Heart left ventricle (tissue), 13 donors: ENCODE measurements around the gene PAM16.

Experiments
- POLR2A ChIP-seq, 2 donors: fragments of 450-650 bp; IDR thresholded peaks; one replicate each; pipeline ENCODE4 v1.6.1; 2017; ENCODE audit warnings: antibody characterized with exemption in 2 of 2, mild to moderate bottlenecking in 2 of 2, moderate library complexity in 2 of 2
- TF ChIP-seq, protein P1 (sequence below), 12 donors: fragments of 200-600 bp; sonication (generic) in 4 of 12; IDR thresholded peaks; one replicate each; pipeline versions ENCODE4 v1.5.0 to v1.8.0; 2018 to 2022; ENCODE audit warnings: antibody characterized with exemption in 12 of 12, mild to moderate bottlenecking in 5 of 12
- donor health status: ischemic (EF 13 %, LVEDD 7.1; RV severe dilation, severe dysfunction).
- donor health status: DM: no; HTN: yes; CAD: no.
- donor health status: DM: no; HTN: no; CAD: no.
- donor health status: ischemic (EF 25% LVEDD 6.9; RV normal size, moderate dysfunction).
- donor health status: ischemic (EF 25% LVEDD 5.7; RV mildly dilated, moderate dysfunction).
- donor health status: ischemic (EF 35%, LVEDD 5.7; RV mildly dilated, moderate dysfunction).
- donor health status: nonischemic (EF 11% LVEDD 7.7; RV severe dilation, severe dysfunction).
- donor health status: DM: yes; HTN: yes; CAD: no.
- donor health status: PGD.
- donor health status: ischemic (EF 29% LVEDD 5.4; RV normal size, mild dysfunction).
- donor health status: nonischemic (EF 23%, LVEDD 6.1; RV moderate dilation, normal function).

DNA sequence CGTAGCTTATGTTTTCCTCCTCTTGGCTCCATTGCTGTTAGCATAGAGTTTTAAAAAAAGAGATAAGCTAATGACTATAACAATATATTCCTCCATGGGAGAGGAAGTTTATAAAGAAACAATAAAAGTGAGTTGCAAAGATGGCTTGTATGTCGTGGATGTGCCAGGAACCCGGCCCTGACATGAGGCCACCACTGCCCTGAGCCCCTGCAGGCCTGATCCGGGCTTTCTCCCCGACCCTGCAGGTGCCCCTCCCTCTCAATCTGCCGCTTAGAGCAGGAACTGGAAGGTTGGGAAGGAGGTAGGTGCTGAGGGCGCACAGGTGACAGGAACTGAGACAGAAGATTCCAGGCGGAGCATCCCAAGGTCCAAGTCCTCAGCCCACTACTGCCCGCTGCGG, 11.7 kb downstream of the PAM16 start:
- TF ChIP-seq, protein P1, sequence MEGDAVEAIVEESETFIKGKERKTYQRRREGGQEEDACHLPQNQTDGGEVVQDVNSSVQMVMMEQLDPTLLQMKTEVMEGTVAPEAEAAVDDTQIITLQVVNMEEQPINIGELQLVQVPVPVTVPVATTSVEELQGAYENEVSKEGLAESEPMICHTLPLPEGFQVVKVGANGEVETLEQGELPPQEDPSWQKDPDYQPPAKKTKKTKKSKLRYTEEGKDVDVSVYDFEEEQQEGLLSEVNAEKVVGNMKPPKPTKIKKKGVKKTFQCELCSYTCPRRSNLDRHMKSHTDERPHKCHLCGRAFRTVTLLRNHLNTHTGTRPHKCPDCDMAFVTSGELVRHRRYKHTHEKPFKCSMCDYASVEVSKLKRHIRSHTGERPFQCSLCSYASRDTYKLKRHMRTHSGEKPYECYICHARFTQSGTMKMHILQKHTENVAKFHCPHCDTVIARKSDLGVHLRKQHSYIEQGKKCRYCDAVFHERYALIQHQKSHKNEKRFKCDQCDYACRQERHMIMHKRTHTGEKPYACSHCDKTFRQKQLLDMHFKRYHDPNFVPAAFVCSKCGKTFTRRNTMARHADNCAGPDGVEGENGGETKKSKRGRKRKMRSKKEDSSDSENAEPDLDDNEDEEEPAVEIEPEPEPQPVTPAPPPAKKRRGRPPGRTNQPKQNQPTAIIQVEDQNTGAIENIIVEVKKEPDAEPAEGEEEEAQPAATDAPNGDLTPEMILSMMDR (IDR thresholded peaks at IDR 0.05), result no peak
- TF ChIP-seq POLR2A (IDR thresholded peaks at IDR 0.05), result no peak
